BJ (cell line): ENCODE data around the gene PNMA6E. TPM values are rescaled to one million over a fixed set of nuclear protein-coding genes. Genes with fewer than 3 reads are reported as not detected.

ENCODE experiments used
- CTCF ChIA-PET: fragments of 350-600 bp; formaldehyde crosslinking; extraction: SDS; loops from one replicate; lab custom pipeline; 2021; ENCODE audit warnings: antibody characterized with exemption, inconsistent platforms; lab: Yijun Ruan, JAX
- POLR2A ChIA-PET: fragments of 300-600 bp; sonication (Branson Sonifier 250); formaldehyde crosslinking; extraction: SDS; loops from one replicate; lab custom pipeline; 2021; ENCODE audit warnings: antibody characterized with exemption; lab: Charles Lee
- DNase-seq: peaks from one replicate; pipeline ENCODE4 v3.0.0-alpha.2; 2011; ENCODE audit warnings: low read depth
- H3K27me3 ChIP-seq: 2 replicates; pipeline ENCODE4 v1.6.0; 2011; ENCODE audit warnings: low read length; ENCODE audit not compliant: control insufficient read depth, insufficient read depth
- H3K36me3 ChIP-seq: 2 replicates; pipeline ENCODE4 v1.5.1; 2011; ENCODE audit warnings: low read length; ENCODE audit not compliant: control insufficient read depth, insufficient read depth
- H3K4me3 ChIP-seq: 2 replicates; pipeline ENCODE4 v1.5.1; 2011; ENCODE audit warnings: low read depth, mild to moderate bottlenecking, control low read depth, low read length
- polyA plus RNA-seq: library from polyadenylated mRNA; depleted of rRNA; stranded (reverse); fragments of >200 nt; gene quantifications from 2 replicates; pipeline ENCODE4 v1.2.3, GENCODE V29; 2011
- TF ChIP-seq, protein P1 (sequence below): IDR thresholded peaks from 2 replicates; pipeline ENCODE4 v1.5.1; 2011; ENCODE audit warnings: low read depth, mild to moderate bottlenecking, control low read depth, inconsistent platforms, low read length, moderate library complexity; ENCODE audit not compliant: insufficient read depth

Gene PNMA6E
- polyA plus RNA-seq, 1 experiment: not detected

DNA sequence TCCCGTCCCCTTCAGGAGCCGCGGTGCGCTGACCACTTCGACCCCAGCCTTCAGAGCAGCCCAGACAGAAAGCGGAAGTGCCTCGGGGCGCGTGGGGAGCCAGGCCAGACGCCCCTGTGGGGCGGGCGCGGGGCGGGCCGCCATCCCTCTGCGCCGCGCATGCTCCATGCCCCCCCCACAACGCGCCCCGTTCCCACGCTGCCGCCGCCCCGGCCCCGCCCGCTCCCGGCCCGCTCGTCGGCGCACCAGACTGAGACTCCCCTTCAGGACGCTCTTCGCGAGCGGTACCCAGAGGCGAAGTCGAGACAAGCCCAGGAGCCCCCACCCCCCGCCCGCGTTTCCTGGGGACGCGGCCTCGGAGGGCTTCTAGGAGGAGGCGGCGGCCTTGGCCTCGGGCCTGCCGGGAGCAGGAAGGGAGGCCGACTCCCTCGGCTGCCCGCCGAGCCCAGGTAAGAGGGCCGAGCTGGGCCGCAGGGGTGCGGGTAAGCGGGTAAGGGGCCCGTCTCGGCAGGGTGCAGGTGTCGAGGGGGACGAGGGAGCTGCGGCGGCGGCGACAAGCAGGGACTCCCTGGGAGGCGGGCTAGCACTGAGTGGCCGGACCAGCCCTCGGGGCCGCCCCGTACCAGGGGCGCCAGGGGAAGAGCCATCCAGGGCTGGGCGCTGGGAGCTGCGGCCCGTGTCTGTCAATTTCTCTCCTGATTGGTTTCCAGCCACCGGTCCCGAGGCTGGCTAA lies 10.3 kb upstream of the PNMA6E start, which contains the start of gene ZFP92:
Gene ZFP92 (plus strand): TSS at position 218 of the 733 bp plus-strand sequence. CDS start 6,851 bp downstream, outside the sequence.
- Histone ChIP-seq H3K27me3 (no peaks in the 10 kb centered on the region), H3K36me3 (no peaks in the 10 kb centered on the region), H3K4me3 (peak within 1 kb of the TSS; percentile 57)
- ChIA-PET POLR2A (no interaction called here), CTCF (no interaction called here)
- TF ChIP-seq, protein P1, sequence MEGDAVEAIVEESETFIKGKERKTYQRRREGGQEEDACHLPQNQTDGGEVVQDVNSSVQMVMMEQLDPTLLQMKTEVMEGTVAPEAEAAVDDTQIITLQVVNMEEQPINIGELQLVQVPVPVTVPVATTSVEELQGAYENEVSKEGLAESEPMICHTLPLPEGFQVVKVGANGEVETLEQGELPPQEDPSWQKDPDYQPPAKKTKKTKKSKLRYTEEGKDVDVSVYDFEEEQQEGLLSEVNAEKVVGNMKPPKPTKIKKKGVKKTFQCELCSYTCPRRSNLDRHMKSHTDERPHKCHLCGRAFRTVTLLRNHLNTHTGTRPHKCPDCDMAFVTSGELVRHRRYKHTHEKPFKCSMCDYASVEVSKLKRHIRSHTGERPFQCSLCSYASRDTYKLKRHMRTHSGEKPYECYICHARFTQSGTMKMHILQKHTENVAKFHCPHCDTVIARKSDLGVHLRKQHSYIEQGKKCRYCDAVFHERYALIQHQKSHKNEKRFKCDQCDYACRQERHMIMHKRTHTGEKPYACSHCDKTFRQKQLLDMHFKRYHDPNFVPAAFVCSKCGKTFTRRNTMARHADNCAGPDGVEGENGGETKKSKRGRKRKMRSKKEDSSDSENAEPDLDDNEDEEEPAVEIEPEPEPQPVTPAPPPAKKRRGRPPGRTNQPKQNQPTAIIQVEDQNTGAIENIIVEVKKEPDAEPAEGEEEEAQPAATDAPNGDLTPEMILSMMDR: no peak
- no peak for DNase-seq

DNA sequence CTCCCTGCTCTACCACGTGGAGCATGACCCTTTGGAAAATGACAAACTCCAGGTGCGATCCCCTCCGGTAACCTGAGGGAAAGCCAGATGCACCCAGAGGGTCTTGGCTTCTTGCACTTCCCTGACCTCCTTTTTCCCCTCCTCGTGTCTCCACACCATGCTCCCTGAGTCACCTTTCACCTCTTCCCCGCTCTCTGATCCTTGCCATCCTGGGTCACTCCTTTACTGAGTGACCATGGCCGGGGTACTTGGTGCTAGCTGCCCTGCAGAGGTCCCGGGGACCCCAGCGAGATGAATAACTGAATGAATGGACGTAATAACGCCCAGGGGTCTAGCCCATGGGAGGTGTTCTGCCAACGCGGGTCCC lies 9.7 kb upstream of the PNMA6E start:
- CTCF ChIA-PET: no interaction called here
- H3K36me3 ChIP-seq: no peaks in the 10 kb centered on the region
- no peaks in the 10 kb centered on the region for H3K27me3 ChIP-seq
- TF ChIP-seq, protein P1: no peak
- no peak for DNase-seq
- peak overlapping the region; percentile 57 for H3K4me3 ChIP-seq
- POLR2A ChIA-PET: no interaction called here

DNA sequence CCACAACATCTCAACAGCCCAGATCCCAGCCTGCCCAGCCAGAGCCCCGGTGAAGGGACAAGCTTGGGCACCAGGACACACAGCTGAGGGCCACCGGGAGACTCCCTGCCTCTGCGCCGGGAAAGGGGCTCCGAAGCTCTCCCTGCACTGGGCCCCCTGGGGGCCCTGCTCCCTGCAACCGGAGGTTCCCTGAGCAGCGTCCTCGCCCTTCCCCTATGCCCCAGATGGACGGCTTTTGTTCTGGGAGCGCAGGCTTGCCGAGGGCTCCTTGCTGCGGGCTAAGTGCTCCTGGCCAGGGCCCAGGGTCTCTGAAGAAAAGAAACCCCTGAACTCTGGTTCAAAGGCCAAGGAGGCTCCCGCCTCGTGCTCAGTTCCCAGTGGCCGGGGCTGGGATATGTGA lies 9.2 kb upstream of the PNMA6E start:
- POLR2A ChIA-PET: no interaction called here
- Histone ChIP-seq H3K4me3 (no peak overlapping the region), H3K27me3 (no peaks in the 10 kb centered on the region), H3K36me3 (no peaks in the 10 kb centered on the region)
- no peak for DNase-seq
- TF ChIP-seq, protein P1: no peak
- CTCF ChIA-PET: no interaction called here

DNA sequence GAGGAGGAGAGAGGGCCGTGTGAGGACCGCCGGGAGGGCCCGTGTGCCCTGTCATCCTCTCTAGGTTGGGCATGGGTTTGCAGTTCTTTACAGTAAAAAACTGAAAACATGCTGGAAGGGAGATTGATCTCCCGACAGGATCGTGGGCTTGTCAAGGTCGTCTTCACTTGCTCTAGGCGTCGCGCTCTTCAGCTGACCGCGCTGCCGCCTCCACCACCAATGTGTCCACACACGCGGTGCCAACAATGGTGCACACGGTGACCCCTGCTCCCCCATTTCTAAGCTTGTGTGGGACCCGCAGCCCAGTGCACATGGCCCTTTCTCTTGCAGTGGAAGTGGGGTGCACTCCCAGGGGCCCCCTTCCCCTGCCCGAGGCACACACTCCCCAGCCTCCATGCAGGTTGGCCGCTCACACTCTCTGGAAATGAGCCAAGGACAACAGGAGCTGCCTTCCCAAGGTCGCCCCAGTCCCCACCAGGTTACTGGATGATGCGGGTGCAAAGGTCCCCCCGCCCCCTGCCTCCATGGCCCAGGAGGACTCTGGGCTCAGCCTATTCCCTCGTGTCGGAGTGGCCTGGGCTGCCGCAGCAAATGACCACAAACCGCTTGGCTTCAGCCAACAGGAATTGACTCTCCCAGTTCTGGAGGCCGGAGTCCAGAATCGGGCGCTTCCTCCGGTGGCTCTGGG lies 8.4 kb upstream of the PNMA6E start:
- Histone ChIP-seq H3K36me3 (no peaks in the 10 kb centered on the region), H3K4me3 (no peak overlapping the region), H3K27me3 (no peaks in the 10 kb centered on the region)
- DNase-seq: no peak
- POLR2A ChIA-PET: no interaction called here
- CTCF ChIA-PET: no interaction called here
- TF ChIP-seq, protein P1: no peak

DNA sequence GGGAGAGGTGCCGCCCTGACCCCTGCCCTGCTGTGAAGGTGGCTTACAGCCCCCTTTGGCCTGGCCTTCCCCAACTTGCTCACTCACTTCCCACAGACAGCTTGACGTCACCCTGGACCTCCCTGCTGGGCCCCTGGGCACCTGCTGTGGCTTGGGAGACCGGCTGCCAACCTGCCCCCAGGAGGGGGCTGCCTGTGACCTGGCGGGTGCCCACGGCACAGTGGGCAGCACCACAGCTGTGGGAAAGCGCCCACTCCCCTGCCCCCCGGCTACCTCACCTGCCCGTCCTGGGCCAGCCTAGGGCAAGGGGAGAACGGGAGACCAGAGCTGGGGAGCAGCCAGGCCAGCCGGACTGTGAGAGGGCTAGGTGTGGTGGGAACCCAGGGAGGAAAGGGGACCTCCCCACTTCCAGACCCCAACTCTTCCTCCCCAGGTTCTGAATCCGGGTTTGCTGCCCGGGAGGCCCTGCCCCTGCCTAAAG lies 7.8 kb upstream of the PNMA6E start:
- no peak for DNase-seq
- CTCF ChIA-PET: no interaction called here
- POLR2A ChIA-PET: no interaction called here
- Histone ChIP-seq H3K36me3 (no peaks in the 10 kb centered on the region), H3K4me3 (no peak overlapping the region), H3K27me3 (no peaks in the 10 kb centered on the region)
- TF ChIP-seq, protein P1: no peak
